Measurements from ENCODE around the gene TRPT1. TPM values are rescaled to one million over a fixed set of nuclear protein-coding genes. Genes with fewer than 3 reads are reported as not detected.

TRPT1 gene
- polyA plus RNA-seq, 3 donors: 24.8 to 34.6 (median 31.6) TPM

DNA sequence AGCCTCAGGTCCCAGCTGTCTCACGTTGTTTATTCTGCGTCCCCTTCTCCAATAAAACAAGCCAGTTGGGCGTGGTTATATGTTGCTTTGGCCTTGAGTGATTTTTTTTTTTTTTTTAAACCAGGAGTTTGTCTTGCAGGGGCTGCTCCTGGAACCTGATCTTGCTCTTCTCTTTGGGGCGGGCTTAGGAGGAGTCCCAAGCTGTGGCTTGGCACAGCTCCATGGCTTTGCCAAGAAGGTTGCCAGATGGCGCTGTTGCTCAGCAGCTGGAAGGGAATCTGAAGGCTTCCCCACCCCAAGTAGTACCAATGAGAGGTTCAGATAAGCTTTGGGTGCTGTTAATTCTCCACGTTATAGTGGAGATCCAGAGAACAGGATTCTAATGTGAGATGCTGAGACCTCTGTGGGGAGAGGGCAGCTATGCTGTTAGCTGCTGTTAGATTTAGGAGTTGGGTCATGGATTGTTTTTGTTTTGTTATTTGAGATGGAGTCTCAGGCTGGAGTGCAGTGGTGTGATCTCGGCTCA is 21.5 kb downstream of the TRPT1 start:
- peak overlapping the region; percentile 94 for H3K4me2 ChIP-seq (replicated peaks; ENCODE audit: extremely low read depth, low read length, poor library complexity, severe bottlenecking)
- H3K27ac ChIP-seq (ENCODE audit: low read depth in 1 of 2, low read length in 2 of 2): peak overlapping the region; percentile 98 to 99
- no CpG with 5 or more reads among the region's 7 CpGs for WGBS (ENCODE audit: insufficient coverage)
- peaks cover 24% of the 10 kb centered on the region for H4K20me1 ChIP-seq (ENCODE audit: insufficient read depth, low read length)
- intact Hi-C loops (cut with micrococcal nuclease): no loop called here
- H3K27me3 Mint-ChIP-seq (ENCODE audit: low read depth in 3 of 3): no peaks in the 10 kb centered on the region
- peaks cover 41% of the 10 kb centered on the region for H3K79me2 ChIP-seq (ENCODE audit: insufficient read depth, low read length)
- no peak overlapping the region for H3K9ac ChIP-seq (ENCODE audit: insufficient read depth, low read length, poor library complexity, severe bottlenecking)
- H3K36me3 ChIP-seq (replicated peaks in 1 of 2; ENCODE audit: control insufficient read depth in 1 of 2, insufficient read depth in 2 of 2, low read length in 2 of 2): peaks cover 56 to 61% of the 10 kb centered on the region in 2 donors
- H3K36me3 Mint-ChIP-seq: peaks cover 57 to 61% of the 10 kb centered on the region in 2 donors
- TF ChIP-seq, protein P1, sequence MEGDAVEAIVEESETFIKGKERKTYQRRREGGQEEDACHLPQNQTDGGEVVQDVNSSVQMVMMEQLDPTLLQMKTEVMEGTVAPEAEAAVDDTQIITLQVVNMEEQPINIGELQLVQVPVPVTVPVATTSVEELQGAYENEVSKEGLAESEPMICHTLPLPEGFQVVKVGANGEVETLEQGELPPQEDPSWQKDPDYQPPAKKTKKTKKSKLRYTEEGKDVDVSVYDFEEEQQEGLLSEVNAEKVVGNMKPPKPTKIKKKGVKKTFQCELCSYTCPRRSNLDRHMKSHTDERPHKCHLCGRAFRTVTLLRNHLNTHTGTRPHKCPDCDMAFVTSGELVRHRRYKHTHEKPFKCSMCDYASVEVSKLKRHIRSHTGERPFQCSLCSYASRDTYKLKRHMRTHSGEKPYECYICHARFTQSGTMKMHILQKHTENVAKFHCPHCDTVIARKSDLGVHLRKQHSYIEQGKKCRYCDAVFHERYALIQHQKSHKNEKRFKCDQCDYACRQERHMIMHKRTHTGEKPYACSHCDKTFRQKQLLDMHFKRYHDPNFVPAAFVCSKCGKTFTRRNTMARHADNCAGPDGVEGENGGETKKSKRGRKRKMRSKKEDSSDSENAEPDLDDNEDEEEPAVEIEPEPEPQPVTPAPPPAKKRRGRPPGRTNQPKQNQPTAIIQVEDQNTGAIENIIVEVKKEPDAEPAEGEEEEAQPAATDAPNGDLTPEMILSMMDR (IDR thresholded peaks at IDR 0.05): peak; percentile 82
- peaks cover 0 to 1% (median 0%) of the 10 kb centered on the region in 7 donors for H3K9me3 Mint-ChIP-seq
- no peak overlapping the region for H2AFZ ChIP-seq (ENCODE audit: insufficient read depth, low read depth, low read length, poor library complexity, severe bottlenecking)
- H3K4me3 ChIP-seq (replicated peaks in 1 of 3; ENCODE audit: low read depth in 2 of 3, low read length in 3 of 3): peak overlapping the region in 1 of 3 experiments; percentile 98
- H3K4me3 Mint-ChIP-seq: peak overlapping the region in 1 of 2 donors; percentile 45
- peak overlapping the region; percentile 97 to 99 (median 98) for H3K27ac Mint-ChIP-seq
- DNase-seq: peak; percentile 85 to 92 (median 88)
- peaks cover 48 to 63% of the 10 kb centered on the region in 2 donors for H3K4me1 ChIP-seq (ENCODE audit: control insufficient read depth in 1 of 2, insufficient read depth in 2 of 2, low read length in 2 of 2)
- H3K9me3 ChIP-seq (replicated peaks in 1 of 2; ENCODE audit: control insufficient read depth in 1 of 2, insufficient read depth in 1 of 2, low read length in 2 of 2): no peaks in the 10 kb centered on the region
- peaks cover 48% of the 10 kb centered on the region for H3K4me1 Mint-ChIP-seq
- H3K27me3 ChIP-seq (ENCODE audit: control insufficient read depth in 2 of 2, insufficient read depth in 2 of 2, low read length in 2 of 2): no peaks in the 10 kb centered on the region

DNA sequence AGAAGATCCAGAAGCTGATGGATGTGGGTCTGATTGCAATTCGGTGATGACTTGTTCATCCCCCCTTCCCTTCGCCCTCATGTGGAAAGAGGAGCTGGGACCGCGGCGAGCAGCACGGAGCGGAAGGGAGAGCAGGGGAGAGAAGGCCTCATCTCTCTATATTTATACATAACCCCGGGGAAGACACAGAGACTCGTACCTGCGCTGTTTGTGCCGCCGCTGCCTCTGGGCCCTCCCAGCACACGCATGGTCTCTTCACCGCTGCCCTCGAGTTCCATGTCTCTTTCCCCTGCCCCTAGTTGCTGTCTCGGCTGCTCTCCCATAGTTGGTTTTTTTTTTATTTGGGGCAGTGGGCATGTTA is 21.9 kb downstream of the TRPT1 start:
- H3K27ac ChIP-seq (ENCODE audit: low read depth in 1 of 2, low read length in 2 of 2): peak overlapping the region in 1 of 2 donors; percentile 99
- Mint-ChIP-seq H3K4me1 (peaks cover 44% of the 10 kb centered on the region), H3K36me3 (peaks cover 54 to 60% of the 10 kb centered on the region in 2 donors), H3K27ac (peak overlapping the region; percentile 50 to 99 (median 97)), H3K27me3 (ENCODE audit: low read depth in 3 of 3) (no peaks in the 10 kb centered on the region), H3K9me3 (peaks cover 0 to 1% (median 0%) of the 10 kb centered on the region in 7 donors), H3K4me3 (no peak overlapping the region)
- peaks cover 19% of the 10 kb centered on the region for H4K20me1 ChIP-seq (ENCODE audit: insufficient read depth, low read length)
- no peak for DNase-seq
- H3K9ac ChIP-seq (ENCODE audit: insufficient read depth, low read length, poor library complexity, severe bottlenecking): no peak overlapping the region
- H3K36me3 ChIP-seq (replicated peaks in 1 of 2; ENCODE audit: control insufficient read depth in 1 of 2, insufficient read depth in 2 of 2, low read length in 2 of 2): peaks cover 52 to 60% of the 10 kb centered on the region in 2 donors
- TF ChIP-seq, protein P1 (IDR thresholded peaks at IDR 0.05): no peak
- H3K79me2 ChIP-seq (ENCODE audit: insufficient read depth, low read length): peaks cover 36% of the 10 kb centered on the region
- no peak overlapping the region for H3K4me3 ChIP-seq (replicated peaks in 1 of 3; ENCODE audit: low read depth in 2 of 3, low read length in 3 of 3)
- no CpG with 5 or more reads among the region's 16 CpGs for WGBS (ENCODE audit: insufficient coverage)
- H3K4me1 ChIP-seq (ENCODE audit: control insufficient read depth in 1 of 2, insufficient read depth in 2 of 2, low read length in 2 of 2): peaks cover 43 to 58% of the 10 kb centered on the region in 2 donors
- no peak overlapping the region for H2AFZ ChIP-seq (ENCODE audit: insufficient read depth, low read depth, low read length, poor library complexity, severe bottlenecking)
- H3K27me3 ChIP-seq (ENCODE audit: control insufficient read depth in 2 of 2, insufficient read depth in 2 of 2, low read length in 2 of 2): no peaks in the 10 kb centered on the region
- H3K4me2 ChIP-seq (replicated peaks; ENCODE audit: extremely low read depth, low read length, poor library complexity, severe bottlenecking): no peak overlapping the region
- no peaks in the 10 kb centered on the region for H3K9me3 ChIP-seq (replicated peaks in 1 of 2; ENCODE audit: control insufficient read depth in 1 of 2, insufficient read depth in 1 of 2, low read length in 2 of 2)
- intact Hi-C loops (cut with micrococcal nuclease): no loop called here
